HEK293T (cell line): ENCODE results near the gene RAD51B.

Experiments
- BHLHE40 ChIP-seq: fragments of 450-650 bp; IDR thresholded peaks from 2 replicates; pipeline ENCODE4 v1.6.1; 2016; ENCODE audit warnings: mild to moderate bottlenecking, moderate library complexity, borderline replicate concordance
- FOXK2 ChIP-seq: fragments of 450-650 bp; IDR thresholded peaks from 2 replicates; pipeline ENCODE4 v1.6.1; 2016; ENCODE audit warnings: mild to moderate bottlenecking
- HDGF ChIP-seq: fragments of 450-650 bp; IDR thresholded peaks from 2 replicates; pipeline ENCODE4 v1.6.1; 2017; ENCODE audit warnings: antibody characterized with exemption, borderline replicate concordance
- LEF1 ChIP-seq: fragments of 450-650 bp; IDR thresholded peaks from 2 replicates; pipeline ENCODE4 v1.6.1; 2017; ENCODE audit warnings: mild to moderate bottlenecking, borderline replicate concordance
- SP1 ChIP-seq: fragments of 450-650 bp; IDR thresholded peaks from 2 replicates; pipeline ENCODE4 v1.6.1; 2017
- TARDBP ChIP-seq: fragments of 450-650 bp; IDR thresholded peaks from 2 replicates; pipeline ENCODE4 v1.6.1; 2016
- ZNF384 ChIP-seq: fragments of 450-650 bp; IDR thresholded peaks from 2 replicates; pipeline ENCODE4 v1.6.1; 2016

- TF ChIP-seq FOXK2 (no peak), ZNF384 (no peak), BHLHE40 (no peak), SP1 (no peak), LEF1 (no peak), HDGF (no peak), TARDBP (no peak)
Observed at GRCh38 chr14:68328509-68328908, 508.9 kb downstream of the RAD51B start.
